NCI-H128 (cell line): ENCODE measurements around the gene ZNF747.
A peak's percentile ranks its signal among the peaks of the same experiment; 100 is the strongest.
"Not testable (repeated sequence)": the region's sequence is repeated elsewhere in the genome, so short reads cannot be mapped to it uniquely, and the experiment has no call there.

Experiments used
- DNase-seq: peaks from one replicate; lab custom pipeline; 2025; ENCODE audit not compliant: unreplicated experiment; lab: John Stamatoyannopoulos, UW

ZNF747 gene

GRCh38 chr16:30557957-30558788 lies 23.5 kb upstream of the ZNF747 start, which contains the start of gene ZNF764:
Gene ZNF764, minus strand, starts transcription at chr16:30558374. Its CDS starts 192 bp downstream, at chr16:30558182.
- peak; percentile 93 for DNase-seq

GRCh38 chr16:30557707-30557956 lies 23.0 kb upstream of the ZNF747 start:
- DNase-seq = no peak

GRCh38 chr16:30556125-30556473 lies 21.4 kb upstream of the ZNF747 start:
- no peak for DNase-seq

DNA sequence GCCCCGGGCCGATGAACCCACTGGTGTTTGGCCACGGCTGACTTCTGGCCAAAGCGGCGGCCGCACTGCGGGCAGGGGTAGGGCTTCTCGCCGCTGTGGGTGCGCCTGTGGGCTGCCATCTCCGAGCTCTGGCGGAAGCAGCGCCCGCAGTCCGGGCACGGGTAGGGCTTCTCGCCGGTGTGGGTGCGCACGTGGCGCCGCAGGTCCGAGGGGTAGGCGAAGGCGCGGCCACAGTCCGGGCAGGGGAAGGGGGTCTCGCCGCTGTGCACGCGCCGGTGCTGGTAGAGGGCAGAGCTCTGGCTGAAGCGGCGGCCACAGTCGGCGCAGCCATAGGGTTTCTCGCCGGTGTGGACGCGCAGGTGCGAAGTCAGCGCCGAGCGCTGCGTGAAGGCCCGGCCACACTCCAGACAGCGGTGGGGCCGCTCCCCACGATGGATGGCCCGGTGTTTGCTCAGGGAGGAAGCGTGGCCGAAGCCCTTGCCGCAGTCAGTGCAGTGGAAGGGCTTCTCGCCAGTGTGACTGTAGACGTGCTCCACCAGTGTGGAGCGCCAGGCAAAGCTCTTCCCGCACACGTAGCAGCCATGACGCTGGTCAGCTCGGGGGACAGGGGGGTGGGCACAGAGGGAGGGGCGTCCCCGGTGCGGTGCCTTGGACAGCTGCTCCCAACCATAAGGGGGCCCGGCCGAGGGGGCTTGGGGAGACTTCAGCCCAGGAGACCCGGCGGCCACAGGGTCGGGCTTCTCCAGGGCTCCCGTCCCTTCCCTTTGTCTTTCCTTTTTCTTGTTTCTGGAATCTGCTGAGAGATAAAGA lies 20.9 kb upstream of the ZNF747 start:
- no peak for DNase-seq

DNA sequence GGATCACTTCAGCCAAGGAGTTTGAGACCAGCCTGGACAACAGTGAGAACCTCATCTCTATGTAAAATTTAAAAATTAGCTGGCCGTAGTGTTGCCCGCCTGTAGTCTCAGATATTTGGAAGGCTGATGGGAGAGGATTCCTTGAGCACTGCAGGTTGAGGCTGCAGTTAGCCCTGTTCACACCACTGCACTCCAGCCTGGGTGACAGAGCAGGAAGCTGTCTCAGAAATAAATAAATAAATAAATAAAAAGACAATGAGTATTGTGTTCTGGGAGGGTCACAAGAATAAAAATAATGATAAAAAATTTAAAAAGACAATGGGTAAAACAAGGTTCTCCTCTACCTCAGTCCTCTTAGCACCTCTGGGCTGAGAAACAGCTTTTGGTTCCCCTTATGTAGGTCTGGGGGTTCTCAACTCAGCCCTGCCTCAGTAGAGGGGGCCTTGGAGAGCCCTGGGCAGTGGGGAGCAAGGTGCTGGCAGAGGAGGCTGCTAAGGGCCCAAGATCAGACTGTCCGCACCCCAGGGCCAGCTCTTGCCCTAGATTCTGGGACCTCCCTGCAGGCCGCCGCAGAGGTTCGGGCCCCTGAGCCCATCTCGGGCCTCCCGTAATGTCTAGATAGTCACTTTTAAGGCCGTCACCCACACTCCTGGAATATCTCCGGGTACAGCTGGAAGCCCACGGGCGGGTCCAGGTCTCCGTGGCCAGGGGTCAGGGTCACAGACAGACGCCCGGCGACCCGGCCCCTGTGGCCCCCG lies 20.1 kb upstream of the ZNF747 start:
- no peak for DNase-seq

DNA sequence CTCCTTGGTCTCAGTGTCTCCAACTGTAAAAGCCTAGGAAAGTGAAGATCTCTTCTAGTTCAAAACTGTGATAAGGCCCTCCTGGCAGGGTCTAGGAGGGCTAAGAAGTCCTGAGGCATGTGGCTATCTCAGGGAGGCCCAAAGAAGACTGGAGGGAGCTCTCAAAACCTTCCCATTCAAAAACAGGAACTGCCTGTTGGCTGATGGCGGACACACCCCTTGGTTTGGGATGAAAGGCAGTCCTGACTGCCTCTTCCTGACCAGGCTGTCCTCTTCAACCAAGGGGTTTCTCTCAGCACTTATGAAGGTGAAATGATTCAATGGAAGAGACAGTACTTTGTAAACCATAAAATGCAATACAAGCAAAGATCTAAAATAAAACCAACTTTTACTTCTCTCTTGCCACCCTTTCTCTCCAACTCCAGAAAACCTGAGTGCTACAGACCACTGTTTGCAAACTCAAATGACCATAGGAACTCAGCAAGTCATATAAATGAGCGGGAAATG lies 18.8 kb upstream of the ZNF747 start:
- no peak for DNase-seq

DNA sequence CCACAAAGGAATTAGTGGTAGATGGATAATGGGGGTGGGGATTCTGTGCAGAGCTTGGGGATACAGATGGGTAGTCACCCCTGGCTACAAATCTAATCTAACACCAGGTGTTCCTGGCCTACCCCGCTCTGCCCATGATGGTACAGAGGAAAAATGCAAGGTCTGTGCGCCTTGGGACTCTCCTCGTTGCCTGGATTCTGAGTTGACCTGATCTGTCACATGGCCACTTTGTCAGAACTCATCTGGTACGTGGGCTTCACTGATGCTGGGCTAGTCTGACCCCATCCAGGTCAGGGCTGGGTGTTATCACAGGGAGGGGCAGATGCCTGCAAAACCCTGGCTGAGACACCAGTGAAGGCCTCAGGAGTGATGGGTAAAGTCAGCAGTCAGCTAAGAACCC lies 18.3 kb upstream of the ZNF747 start:
- DNase-seq = no peak

GRCh38 chr16:30551781-30552180 lies 17.1 kb upstream of the ZNF747 start:
- DNase-seq = no peak

DNA sequence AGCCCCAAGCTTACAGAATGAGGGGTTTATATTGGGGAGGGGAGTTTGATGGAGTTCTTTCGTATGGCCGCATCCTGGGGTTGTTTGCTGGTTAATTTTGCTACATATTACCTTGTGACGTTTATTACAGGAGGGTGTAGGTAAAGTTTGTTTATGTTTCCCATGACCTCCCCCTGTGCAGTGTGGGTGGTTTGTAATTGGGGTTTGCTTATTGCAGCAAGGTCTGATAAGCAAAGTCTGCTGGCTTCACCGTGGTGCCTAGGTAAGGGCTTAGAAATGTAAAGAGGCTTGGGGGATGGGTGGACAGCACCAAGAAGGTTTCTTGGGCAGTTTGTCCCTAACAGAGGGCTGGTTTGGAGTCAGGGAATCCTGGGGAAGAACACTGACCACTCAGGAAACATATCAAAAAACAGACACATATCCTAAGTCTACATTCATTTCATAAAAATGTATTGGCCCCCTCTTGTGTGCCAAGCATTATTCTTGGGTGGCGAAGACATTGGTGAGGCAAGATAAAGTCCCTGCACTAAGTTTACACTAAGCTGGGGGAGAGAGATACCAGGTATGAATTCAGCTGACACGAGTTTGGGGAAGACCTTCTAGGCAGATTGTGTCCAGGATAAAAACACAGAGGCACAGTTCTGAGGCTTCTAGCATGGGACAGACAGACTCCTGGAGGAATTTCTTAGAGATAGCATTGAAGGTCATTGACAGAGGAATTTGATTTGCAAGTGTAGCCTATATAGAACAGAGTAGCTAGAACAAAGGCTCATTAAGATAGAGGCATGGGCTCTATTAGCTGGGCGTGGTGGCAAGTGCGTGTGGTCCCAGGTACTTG lies 14.0 kb upstream of the ZNF747 start:
- no peak for DNase-seq

DNA sequence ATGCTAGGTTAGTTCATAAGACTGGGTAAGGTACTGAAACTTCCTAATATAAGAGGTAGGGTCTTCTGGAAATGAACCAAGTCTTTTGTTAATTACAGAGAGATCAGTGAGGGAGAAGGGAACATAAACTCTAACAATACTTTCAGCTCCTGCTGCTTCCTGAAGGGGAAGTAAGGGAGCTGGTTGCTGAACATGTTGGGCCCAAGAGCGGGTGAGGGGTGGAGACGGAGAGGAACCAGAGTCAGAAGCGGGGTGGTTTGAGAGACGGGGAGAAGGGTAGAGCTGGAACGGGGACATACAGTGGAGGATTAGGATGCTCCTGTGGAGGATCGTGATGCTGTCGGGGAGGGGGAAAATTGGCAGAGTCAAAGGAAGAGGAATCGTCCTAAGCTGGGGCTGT lies 11.5 kb upstream of the ZNF747 start:
- DNase-seq = no peak

- DNase-seq = no peak
Measured at GRCh38 chr16:30543067-30543466, 8.4 kb upstream of the ZNF747 start.

DNA sequence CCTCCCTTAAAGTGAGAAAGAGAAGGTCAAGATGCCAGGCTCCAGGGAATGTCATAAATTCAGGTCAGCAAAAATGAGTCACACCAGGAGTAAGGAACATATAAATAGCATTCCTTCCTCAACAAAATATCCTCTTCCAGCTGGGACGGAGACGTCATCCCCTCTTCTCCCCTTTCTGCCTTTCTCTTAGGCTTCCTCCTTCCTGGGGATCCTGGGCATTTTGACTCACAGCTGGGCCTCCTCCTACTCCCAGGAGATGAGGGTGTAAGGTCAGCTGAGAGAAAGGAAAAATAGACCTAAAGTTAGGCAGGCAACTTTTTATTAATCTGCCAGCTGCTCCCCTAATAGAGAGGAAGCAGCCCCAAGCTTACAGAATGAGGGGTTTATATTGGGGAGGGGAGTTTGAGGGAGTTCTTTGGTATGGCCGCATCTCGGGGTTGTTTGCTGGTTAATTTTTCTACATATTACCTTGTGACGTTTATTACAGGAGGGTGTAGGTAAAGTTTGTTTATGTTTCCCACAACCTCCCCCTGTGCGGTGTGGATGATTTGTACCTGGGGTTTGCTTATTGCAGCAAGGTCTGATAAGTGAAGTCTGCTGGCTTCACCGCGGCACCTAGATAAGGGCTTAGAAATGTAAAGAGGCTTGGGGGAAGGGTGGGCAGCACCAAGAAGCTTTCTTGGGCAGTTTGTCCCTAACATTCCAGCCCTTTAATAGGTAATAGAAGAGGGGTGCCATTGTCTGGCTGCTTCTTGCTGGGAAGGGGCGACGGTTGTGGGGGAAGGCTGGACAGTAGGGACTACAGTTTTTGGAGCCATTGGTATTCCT lies 7.1 kb upstream of the ZNF747 start:
- no peak for DNase-seq

DNA sequence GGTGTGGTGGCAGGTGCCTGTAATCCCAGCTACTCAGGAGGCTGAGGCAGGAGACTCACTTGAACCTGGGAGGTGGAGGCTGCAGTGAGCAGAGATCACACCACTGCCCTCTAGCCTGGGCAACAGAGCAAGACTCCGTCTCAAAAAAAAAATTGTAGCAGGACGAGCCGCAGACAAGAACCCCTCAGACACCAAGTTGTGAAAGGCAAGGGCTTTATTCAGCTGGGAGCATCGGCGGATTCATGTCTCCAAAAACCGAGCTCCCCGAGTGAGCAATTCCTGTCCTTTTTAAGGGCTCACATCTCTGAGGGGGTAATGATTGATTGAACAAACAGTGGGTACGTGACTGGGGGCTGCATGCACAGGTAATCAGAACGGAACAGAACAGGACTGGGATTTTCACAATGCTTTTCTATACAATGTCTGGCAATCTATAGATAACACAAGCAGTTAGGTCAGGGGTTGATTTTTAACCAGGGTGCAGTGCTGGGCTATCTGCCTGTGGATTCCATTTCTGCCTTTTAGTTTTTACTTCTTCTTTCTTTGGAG lies 6.3 kb upstream of the ZNF747 start:
- DNase-seq = not testable (repeated sequence)

- not testable (repeated sequence) for DNase-seq
Measured at GRCh38 chr16:30539986-30540526, 5.4 kb upstream of the ZNF747 start.

- DNase-seq = no peak
Measured at GRCh38 chr16:30539000-30539964, 4.6 kb upstream of the ZNF747 start.

DNA sequence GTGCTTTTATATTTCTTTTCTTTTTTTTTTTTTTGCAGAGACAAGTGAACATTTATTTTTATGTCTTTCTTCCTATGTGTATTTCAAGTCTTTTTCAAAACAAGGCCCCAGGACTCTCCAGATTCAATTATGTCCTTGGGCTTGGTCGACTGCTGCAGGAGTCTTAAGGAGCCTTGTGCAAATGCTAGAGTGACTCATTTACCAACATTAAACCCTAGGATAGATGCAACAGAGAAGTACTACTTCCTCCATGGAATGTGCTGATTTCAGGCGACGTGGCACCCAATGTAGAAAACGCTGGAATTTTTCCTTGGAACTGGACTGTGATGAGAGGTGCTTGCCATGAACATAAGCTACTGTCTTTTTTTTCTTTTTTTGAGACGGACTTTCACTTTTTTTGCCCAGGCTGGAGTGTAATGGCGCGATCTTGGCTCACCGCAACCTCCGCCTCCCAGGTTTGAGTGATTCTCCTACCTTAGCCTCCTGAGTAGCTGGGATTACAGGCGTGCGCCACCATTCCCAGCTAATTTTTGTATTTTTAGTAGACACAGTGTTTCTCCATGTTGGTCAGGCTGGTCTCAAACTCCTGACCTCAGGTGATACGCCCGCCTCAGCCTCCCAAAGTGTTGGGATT lies 1.9 kb upstream of the ZNF747 start:
- not testable (repeated sequence) for DNase-seq

- DNase-seq = peak; percentile 6
Measured at GRCh38 chr16:30535777-30536190, 1.1 kb upstream of the ZNF747 start.
